H9 (cell line): ENCODE data around the gene NHLRC3. TPM values are rescaled to one million over a fixed set of nuclear protein-coding genes. Genes with fewer than 3 reads are reported as not detected.

Experiments used
- DNase-seq: peaks from one replicate; pipeline ENCODE4 v3.0.0-alpha.2; 2017
- H2AFZ ChIP-seq: one replicate; pipeline ENCODE4 v1.6.1; 2013; ENCODE audit warnings: mild to moderate bottlenecking, low read length, control low read depth, moderate library complexity
- H2AK5ac ChIP-seq: 2 replicates; pipeline ENCODE4 v1.6.1; 2013; ENCODE audit warnings: low read length, control low read depth, mixed read lengths; ENCODE audit not compliant: insufficient read length
- H2BK120ac ChIP-seq: one replicate; pipeline ENCODE4 v1.6.1; 2013; ENCODE audit warnings: low read depth, mild to moderate bottlenecking, low read length, control low read depth, inconsistent platforms; ENCODE audit not compliant: poor library complexity, severe bottlenecking
- H2BK12ac ChIP-seq: 2 replicates; pipeline ENCODE4 v1.6.1; 2013; ENCODE audit warnings: low read length, control low read depth, mixed read lengths, low read depth; ENCODE audit not compliant: insufficient read length
- H2BK15ac ChIP-seq: 2 replicates; pipeline ENCODE4 v1.6.1; 2013; ENCODE audit warnings: low read depth, low read length, control low read depth
- H2BK20ac ChIP-seq: one replicate; pipeline ENCODE4 v1.6.1; 2013; ENCODE audit warnings: low read depth, mild to moderate bottlenecking, low read length, control low read depth, inconsistent platforms; ENCODE audit not compliant: poor library complexity, severe bottlenecking
- H2BK5ac ChIP-seq: 2 replicates; pipeline ENCODE4 v1.6.1; 2013; ENCODE audit warnings: low read length, control low read depth, mixed read lengths; ENCODE audit not compliant: insufficient read length
- H3K14ac ChIP-seq: 2 replicates; pipeline ENCODE4 v1.6.1; 2013; ENCODE audit warnings: low read length, control low read depth; ENCODE audit not compliant: insufficient read depth
- H3K18ac ChIP-seq: 2 replicates; pipeline ENCODE4 v1.6.1; 2013; ENCODE audit warnings: low read depth, mild to moderate bottlenecking, mixed read lengths, low read length, control low read depth; ENCODE audit not compliant: insufficient read length
- H3K23ac ChIP-seq: 2 replicates; pipeline ENCODE4 v1.6.1; 2013; ENCODE audit warnings: low read length, control low read depth, mixed read lengths, low read depth; ENCODE audit not compliant: insufficient read length
- H3K23me2 ChIP-seq: 2 replicates; pipeline ENCODE4 v1.6.1; 2013; ENCODE audit warnings: low read depth, mild to moderate bottlenecking, mixed read lengths, low read length, control low read depth; ENCODE audit not compliant: insufficient read length, poor library complexity, severe bottlenecking
- H3K27ac ChIP-seq: 2 replicates; pipeline ENCODE4 v1.5.1; 2013; ENCODE audit warnings: low read length, control low read depth, mixed read lengths, low read depth; ENCODE audit not compliant: insufficient read length
- H3K27me3 ChIP-seq: 2 replicates; pipeline ENCODE4 v1.6.1; 2013; ENCODE audit warnings: low read length, control low read depth, inconsistent platforms; ENCODE audit not compliant: insufficient read depth
- H3K4ac ChIP-seq: 2 replicates; pipeline ENCODE4 v1.6.1; 2013; ENCODE audit warnings: low read depth, mild to moderate bottlenecking, control low read depth, inconsistent platforms, low read length, moderate library complexity
- H3K4me1 ChIP-seq: 2 replicates; pipeline ENCODE4 v1.6.1; 2013; ENCODE audit warnings: low read length, control low read depth, inconsistent platforms; ENCODE audit not compliant: insufficient read depth
- H3K4me2 ChIP-seq: 2 replicates; pipeline ENCODE4 v1.6.1; 2013; ENCODE audit warnings: low read length, control low read depth, mixed read lengths; ENCODE audit not compliant: insufficient read length, insufficient read depth
- H3K56ac ChIP-seq: 2 replicates; pipeline ENCODE4 v1.6.1; 2013; ENCODE audit warnings: low read depth, mild to moderate bottlenecking, mixed read lengths, low read length, control low read depth; ENCODE audit not compliant: insufficient read length
- H3K79me1 ChIP-seq: 2 replicates; pipeline ENCODE4 v1.6.1; 2013; ENCODE audit warnings: low read depth, mild to moderate bottlenecking, moderate library complexity, low read length, control low read depth, inconsistent platforms; ENCODE audit not compliant: insufficient read depth, poor library complexity, severe bottlenecking
- H3K79me2 ChIP-seq: 2 replicates; pipeline ENCODE4 v1.6.1; 2013; ENCODE audit warnings: low read length, control low read depth, inconsistent platforms; ENCODE audit not compliant: insufficient read depth
- H3K9ac ChIP-seq: 2 replicates; pipeline ENCODE4 v1.6.1; 2013; ENCODE audit warnings: low read length, control low read depth, mixed read lengths; ENCODE audit not compliant: insufficient read length; ENCODE audit errors: extremely low read depth
- H3K9me3 ChIP-seq: one replicate; pipeline ENCODE4 v1.6.1; 2013; ENCODE audit warnings: low read depth, low read length, inconsistent platforms; ENCODE audit not compliant: control insufficient read depth
- H3T11ph ChIP-seq: one replicate; pipeline ENCODE4 v1.6.1; 2013; ENCODE audit warnings: mild to moderate bottlenecking, low read length, control low read depth, inconsistent platforms
- H4K20me1 ChIP-seq: one replicate; pipeline ENCODE4 v1.6.1; 2013; ENCODE audit not compliant: control insufficient read depth, insufficient read length, insufficient read depth
- H4K5ac ChIP-seq: 2 replicates; pipeline ENCODE4 v1.6.1; 2013; ENCODE audit warnings: low read depth, mild to moderate bottlenecking, mixed read lengths, low read length, control low read depth; ENCODE audit not compliant: insufficient read length
- H4K8ac ChIP-seq: replicated peaks from 2 replicates; pipeline ENCODE4 v1.6.1; 2013; ENCODE audit warnings: low read length, control low read depth, mixed read lengths, low read depth; ENCODE audit not compliant: insufficient read length
- H4K91ac ChIP-seq: 2 replicates; pipeline ENCODE4 v1.6.1; 2013; ENCODE audit warnings: low read depth, mild to moderate bottlenecking, moderate library complexity, mixed read lengths, low read length, control low read depth; ENCODE audit not compliant: insufficient read length
- H3K27ac Mint-ChIP-seq, 3 experiments: 2 replicates in 2 of 3; 3 replicates in 1 of 3; pipeline ENCODE4 v1.8.0; 2020 to 2021; ENCODE audit warnings: mixed read lengths in 3 of 3, mild to moderate bottlenecking in 1 of 3, moderate library complexity in 1 of 3
- H3K27me3 Mint-ChIP-seq: 2 replicates; pipeline ENCODE4 v1.8.0; 2021; ENCODE audit warnings: low read depth, mild to moderate bottlenecking, moderate library complexity, mixed read lengths
- H3K36me3 Mint-ChIP-seq, 3 experiments: 2 replicates in 2 of 3; 3 replicates in 1 of 3; pipeline ENCODE4 v1.8.0; 2020 to 2021; ENCODE audit warnings: low read depth in 3 of 3, mixed read lengths in 3 of 3; ENCODE audit not compliant: insufficient read depth in 1 of 3
- H3K4me1 Mint-ChIP-seq, 2 experiments: 2 replicates each; pipeline ENCODE4 v1.8.0; 2020; ENCODE audit warnings: mixed read lengths in 2 of 2
- H3K4me3 Mint-ChIP-seq, 2 experiments: 2 replicates in 1 of 2; 3 replicates in 1 of 2; pipeline ENCODE4 v1.8.0; 2020 to 2021; ENCODE audit warnings: mild to moderate bottlenecking in 2 of 2, mixed read lengths in 2 of 2, moderate library complexity in 1 of 2
- H3K9me3 Mint-ChIP-seq, 2 experiments: 2 replicates in 1 of 2; 3 replicates in 1 of 2; pipeline ENCODE4 v1.8.0; 2020; ENCODE audit warnings: mild to moderate bottlenecking in 2 of 2, mixed read lengths in 2 of 2, moderate library complexity in 1 of 2
- WGBS: extraction: QIAGEN DNeasy Blood & Tissue Kit; methylation state at CpG from one replicate; pipeline ENCODE4 v1.1.7; 2013; ENCODE audit warnings: missing lambda C conversion rate, low lambda C conversion rate, mixed read lengths; ENCODE audit not compliant: insufficient read length; ENCODE audit errors: extremely low coverage; 5-methylcytosine and 5-hydroxymethylcytosine counted together
- total RNA-seq: library from RNA; stranded (reverse); gene quantifications from 2 replicates; pipeline ENCODE4 v1.2.1, GENCODE V29; 2021
- TF ChIP-seq, protein P1 (sequence below): fragments of 200-600 bp; sonication (generic); conservative IDR thresholded peaks from 3 replicates; pipeline ENCODE4 v1.8.0; 2021; ENCODE audit warnings: antibody characterized with exemption, mild to moderate bottlenecking

NHLRC3 gene
- total RNA-seq, 1 experiment from 2014 or later: 17.6 TPM

DNA sequence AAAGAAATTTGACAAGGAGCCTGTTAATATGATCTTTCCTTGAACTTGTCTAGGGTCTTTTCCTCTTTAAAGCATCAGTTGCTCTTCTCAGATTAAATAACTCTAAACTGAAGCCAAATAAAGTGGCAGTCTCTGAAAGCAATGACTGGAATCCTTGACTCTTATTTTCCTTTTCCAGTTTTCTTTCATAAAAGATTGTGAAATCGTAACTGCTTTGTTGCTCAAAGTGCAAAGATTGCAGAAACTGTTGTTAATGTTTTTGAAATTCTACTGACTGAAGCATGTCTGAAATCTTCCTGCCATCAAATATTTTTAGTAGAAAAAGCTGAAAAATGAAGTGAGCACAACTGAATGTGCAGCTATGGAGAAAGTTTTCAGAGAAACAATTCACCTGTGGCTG, 1.9 kb downstream of the NHLRC3 start:
- Histone ChIP-seq H3K27me3 (no peaks in the 10 kb centered on the region), H3K23ac (no peak overlapping the region), H3K9ac (no peak overlapping the region), H3K56ac (no peak overlapping the region), H3K79me1 (no peaks in the 10 kb centered on the region), H2BK15ac (no peak overlapping the region), H2BK5ac (no peak overlapping the region), H3T11ph (no peak overlapping the region), H2BK120ac (no peak overlapping the region), H4K8ac (no peak overlapping the region), H3K18ac (no peak overlapping the region), H3K9me3 (no peaks in the 10 kb centered on the region), H4K20me1 (no peaks in the 10 kb centered on the region), H2BK20ac (no peak overlapping the region), H2AK5ac (no peak overlapping the region), H3K4me1 (no peaks in the 10 kb centered on the region), H2AFZ (no peak overlapping the region), H3K23me2 (peaks cover 9% of the 10 kb centered on the region), H3K4me2 (no peak overlapping the region), H4K5ac (no peak overlapping the region), H2BK12ac (no peak overlapping the region), H3K79me2 (peaks cover 20% of the 10 kb centered on the region; the same call in 1 of the 2 replicates), H3K14ac (no peak overlapping the region), H3K27ac (no peak overlapping the region), H3K4ac (no peak overlapping the region), H4K91ac (no peak overlapping the region)
- H3K4me1 Mint-ChIP-seq: peaks cover 15 to 20% of the 10 kb centered on the region in 2 experiments
- no peak overlapping the region for H3K27ac Mint-ChIP-seq
- peaks cover 0 to 16% (median 1%) of the 10 kb centered on the region in 3 experiments; a peak in 5 of 7 replicates for H3K36me3 Mint-ChIP-seq
- no CpG with 5 or more reads among the region's 1 CpG for WGBS
- H3K9me3 Mint-ChIP-seq: no peaks in the 10 kb centered on the region
- no peak for DNase-seq
- TF ChIP-seq, protein P1, sequence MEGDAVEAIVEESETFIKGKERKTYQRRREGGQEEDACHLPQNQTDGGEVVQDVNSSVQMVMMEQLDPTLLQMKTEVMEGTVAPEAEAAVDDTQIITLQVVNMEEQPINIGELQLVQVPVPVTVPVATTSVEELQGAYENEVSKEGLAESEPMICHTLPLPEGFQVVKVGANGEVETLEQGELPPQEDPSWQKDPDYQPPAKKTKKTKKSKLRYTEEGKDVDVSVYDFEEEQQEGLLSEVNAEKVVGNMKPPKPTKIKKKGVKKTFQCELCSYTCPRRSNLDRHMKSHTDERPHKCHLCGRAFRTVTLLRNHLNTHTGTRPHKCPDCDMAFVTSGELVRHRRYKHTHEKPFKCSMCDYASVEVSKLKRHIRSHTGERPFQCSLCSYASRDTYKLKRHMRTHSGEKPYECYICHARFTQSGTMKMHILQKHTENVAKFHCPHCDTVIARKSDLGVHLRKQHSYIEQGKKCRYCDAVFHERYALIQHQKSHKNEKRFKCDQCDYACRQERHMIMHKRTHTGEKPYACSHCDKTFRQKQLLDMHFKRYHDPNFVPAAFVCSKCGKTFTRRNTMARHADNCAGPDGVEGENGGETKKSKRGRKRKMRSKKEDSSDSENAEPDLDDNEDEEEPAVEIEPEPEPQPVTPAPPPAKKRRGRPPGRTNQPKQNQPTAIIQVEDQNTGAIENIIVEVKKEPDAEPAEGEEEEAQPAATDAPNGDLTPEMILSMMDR: no peak
- no peaks in the 10 kb centered on the region for H3K27me3 Mint-ChIP-seq
- H3K4me3 Mint-ChIP-seq: no peak overlapping the region
